Mucosa of descending colon (tissue), 3 donors: Measurements from ENCODE around the gene B3GAT3. TPM values are rescaled to one million over a fixed set of nuclear protein-coding genes. Genes with fewer than 3 reads are reported as not detected.

Source experiments
- ATAC-seq: fragments of 200-7000 bp; cut with Tn5 transposase; one replicate; pipeline ENCODE4 v1.9.1; 2020; ENCODE audit warnings: mild to moderate bottlenecking, moderate library complexity
- DNase-seq, 3 donors: peaks; one replicate each; pipeline ENCODE4 v3.0.0-alpha.2; 2020
- H3K36me3 ChIP-seq: fragments of 200-600 bp; one replicate; pipeline ENCODE4 v1.8.0; 2021; ENCODE audit warnings: low read depth, mild to moderate bottlenecking
- H3K4me1 ChIP-seq: fragments of 200-600 bp; one replicate; pipeline ENCODE4 v1.8.0; 2021; ENCODE audit warnings: low read depth, mild to moderate bottlenecking
- H3K4me3 ChIP-seq: fragments of 200-600 bp; one replicate; pipeline ENCODE4 v1.8.0; 2021; ENCODE audit warnings: mild to moderate bottlenecking
- H3K9me3 ChIP-seq: fragments of 200-600 bp; one replicate; pipeline ENCODE4 v1.8.0; 2021; ENCODE audit warnings: mild to moderate bottlenecking
- CTCF ChIP-seq: fragments of 200-600 bp; IDR thresholded peaks from one replicate; pipeline ENCODE4 v1.8.0; 2022; ENCODE audit warnings: antibody characterized with exemption, mild to moderate bottlenecking
- intact Hi-C, 2 donors: fragments of 100-400 bp; cut with DNase I in 1 of 2; cut with micrococcal nuclease in 1 of 2; formaldehyde crosslinking; loops; one replicate each; pipeline versions ENCODE4 v1.11.0 to v1.11.1; 2022; cut with DNase I, micrococcal nuclease
- total RNA-seq, 3 donors: library from RNA; stranded (reverse); fragmentation: NEBNext Ultra II Directional in 2 of 3; extraction: Animal tissue kit (Norgen Biotek cat#: 25700) in 2 of 3; gene quantifications; one replicate each; pipeline versions ENCODE4 v1.2.1 to v1.2.4, GENCODE V29; 2021 to 2023
- donor health status: DM: no; HTN: no; CAD: no; lungs with moderate emphysema.
- donor health status: DM: no; HTN: no; CAD: no.
- donor health status: DM: no; HTN: yes; CAD: no.

B3GAT3 gene
- total RNA-seq, 3 donors from 2014 or later = 27.3 to 34.2 (median 29.1) TPM

GRCh38 chr11:62580959-62581715, 40.6 kb downstream of the B3GAT3 start:
- DNase-seq (peak in 1 of 3 donors; percentile 33), ATAC-seq (no peak)
- intact Hi-C loops = no loop called here
- TF ChIP-seq CTCF = no peak
- peaks cover 11% of the 10 kb centered on the region for H3K4me1 ChIP-seq
- H3K36me3 ChIP-seq = no peaks in the 10 kb centered on the region
- H3K9me3 ChIP-seq = no peaks in the 10 kb centered on the region
- H3K4me3 ChIP-seq = no peak overlapping the region

- intact Hi-C loops = no loop called here
- ATAC-seq (no peak), DNase-seq (no peak)
- Histone ChIP-seq H3K36me3 (no peaks in the 10 kb centered on the region), H3K4me3 (no peak overlapping the region), H3K4me1 (peaks cover 9% of the 10 kb centered on the region), H3K9me3 (no peaks in the 10 kb centered on the region)
- no peak for TF ChIP-seq CTCF
These were observed 42.5 kb downstream of the B3GAT3 start for GRCh38 chr11:62579252-62579651.

GRCh38 chr11:62578541-62578940, 43.2 kb downstream of the B3GAT3 start:
- intact Hi-C loops = no loop called here
- peak in 1 of 3 donors; percentile 39 for DNase-seq
- ATAC-seq = no peak
- no peak for TF ChIP-seq CTCF
- Histone ChIP-seq H3K36me3 (no peaks in the 10 kb centered on the region), H3K4me3 (no peak overlapping the region), H3K9me3 (no peaks in the 10 kb centered on the region), H3K4me1 (peaks cover 9% of the 10 kb centered on the region)

- no peaks in the 10 kb centered on the region for H3K9me3 ChIP-seq
- no peak for TF ChIP-seq CTCF
- ATAC-seq (no peak), DNase-seq (peak in 1 of 3 donors; percentile 51)
- H3K4me1 ChIP-seq = peaks cover 16% of the 10 kb centered on the region
- intact Hi-C loops = no loop called here
- H3K4me3 ChIP-seq = no peak overlapping the region
- H3K36me3 ChIP-seq = no peaks in the 10 kb centered on the region
These were observed 44.6 kb downstream of the B3GAT3 start for GRCh38 chr11:62577046-62577714.

GRCh38 chr11:62575837-62576236, 45.9 kb downstream of the B3GAT3 start:
- H3K4me3 ChIP-seq = no peak overlapping the region
- H3K4me1 ChIP-seq = peaks cover 18% of the 10 kb centered on the region
- intact Hi-C loops = no loop called here
- ATAC-seq (no peak), DNase-seq (peak in 1 of 3 donors; percentile 53)
- H3K9me3 ChIP-seq = no peaks in the 10 kb centered on the region
- TF ChIP-seq CTCF = no peak
- no peaks in the 10 kb centered on the region for H3K36me3 ChIP-seq
